ENCODE results near the gene HK1.

GRCh38 chr10:69419744-69420126, 141.4 kb downstream of the HK1 start:
- TF ChIP-seq CTCF (IDR thresholded peaks at IDR 0.05 in 8 of 11, conservative IDR thresholded peaks at IDR 0.05 in 3 of 11): no peak
- no peak for TF ChIP-seq POLR2AphosphoS5 (IDR thresholded peaks at IDR 0.05)
- no peak for TF ChIP-seq POLR2A (IDR thresholded peaks at IDR 0.05)
